SK-N-SH (cell line): ENCODE results near the gene CEP250. TPM values are rescaled to one million over a fixed set of nuclear protein-coding genes. Genes with fewer than 3 reads are reported as not detected.

Source experiments
- CTCF ChIA-PET: fragments of 300-600, 350-600 bp; formaldehyde crosslinking; extraction: SDS; loops from one replicate; lab custom pipeline; 2021; lab: Yijun Ruan, JAX
- POLR2A ChIA-PET: fragments of 350-600 bp; sonication (Branson Sonifier 250); formaldehyde crosslinking; extraction: SDS; loops from one replicate; lab custom pipeline; 2020; ENCODE audit warnings: antibody characterized with exemption, inconsistent platforms; lab: Yijun Ruan, JAX
- DNase-seq: peaks from one replicate; pipeline ENCODE4 v3.0.0; 2012
- H2AFZ ChIP-seq: fragments of 200-600 bp; sonication (generic); 2 replicates; pipeline ENCODE4 v1.8.1; 2016; ENCODE audit warnings: antibody characterized with exemption, mild to moderate bottlenecking, low read depth
- H3F3A ChIP-seq: fragments of 200-600 bp; sonication (generic); replicated peaks from 2 replicates; pipeline ENCODE3; 2016; ENCODE audit warnings: antibody characterized with exemption, mild to moderate bottlenecking; ENCODE audit not compliant: insufficient read depth
- H3K27ac ChIP-seq, 2 experiments: fragments of 200-500 bp in 1 of 2; fragments of 200-600 bp in 1 of 2; sonication (Bioruptor generic) in 1 of 2; sonication (generic), shearing (Covaris generic) in 1 of 2; 2 replicates each; pipeline versions ENCODE4 v1.5.1 to v1.6.1; 2014 to 2016; ENCODE audit warnings: low read depth in 2 of 2, inconsistent platforms in 1 of 2, low read length in 1 of 2, mild to moderate bottlenecking in 1 of 2, mixed read lengths in 1 of 2
- H3K27me3 ChIP-seq: fragments of 200-600 bp; sonication (generic), shearing (Covaris generic); 2 replicates; pipeline ENCODE4 v1.6.1; 2016; ENCODE audit warnings: mixed run types; ENCODE audit not compliant: insufficient read depth
- H3K36me3 ChIP-seq, 2 experiments: fragments of 200-500 bp in 1 of 2; fragments of 200-600 bp in 1 of 2; sonication (Bioruptor generic) in 1 of 2; sonication (generic) in 1 of 2; replicated peaks in 1 of 2; 2 replicates each; pipeline versions ENCODE3 to v1.5.1; 2014 to 2016; ENCODE audit warnings: low read length in 1 of 2, mild to moderate bottlenecking in 1 of 2; ENCODE audit not compliant: insufficient read depth in 2 of 2, control insufficient read depth in 1 of 2
- H3K4me1 ChIP-seq, 2 experiments: fragments of 200-500 bp in 1 of 2; fragments of 200-600 bp in 1 of 2; sonication (Bioruptor generic) in 1 of 2; sonication (generic), shearing (Covaris generic) in 1 of 2; 2 replicates each; pipeline versions ENCODE4 v1.5.1 to v1.6.1; 2014 to 2016; ENCODE audit warnings: low read depth in 1 of 2, low read length in 1 of 2, mixed run types in 1 of 2; ENCODE audit not compliant: insufficient read depth in 2 of 2, control insufficient read depth in 1 of 2
- H3K4me2 ChIP-seq: fragments of 200-600 bp; sonication (generic), shearing (Covaris generic); 2 replicates; pipeline ENCODE4 v1.6.1; 2017; ENCODE audit warnings: mixed run types
- H3K4me3 ChIP-seq, 2 experiments: fragments of 200-500 bp in 1 of 2; fragments of 200-600 bp in 1 of 2; sonication (Bioruptor generic) in 1 of 2; sonication (generic), shearing (Covaris generic) in 1 of 2; 2 replicates each; pipeline versions ENCODE4 v1.5.1 to v1.8.1; 2014 to 2016; ENCODE audit warnings: low read depth in 2 of 2, inconsistent platforms in 1 of 2, low read length in 1 of 2, mild to moderate bottlenecking in 1 of 2, mixed read lengths in 1 of 2, moderate library complexity in 1 of 2
- H3K79me2 ChIP-seq: fragments of 200-600 bp; sonication (generic); 2 replicates; pipeline ENCODE4 v1.8.1; 2017; ENCODE audit warnings: mild to moderate bottlenecking; ENCODE audit not compliant: insufficient read depth
- H3K9ac ChIP-seq: fragments of 200-600 bp; sonication (generic); 2 replicates; pipeline ENCODE4 v1.6.1; 2017; ENCODE audit warnings: mixed run types
- H3K9me2 ChIP-seq: fragments of 200-600 bp; sonication (generic); 2 replicates; pipeline ENCODE4 v1.6.1; 2017; ENCODE audit warnings: mixed run types
- H3K9me3 ChIP-seq: fragments of 200-600 bp; sonication (generic); 2 replicates; pipeline ENCODE4 v1.6.1; 2017; ENCODE audit warnings: mixed run types, mild to moderate bottlenecking, moderate library complexity
- H4K20me1 ChIP-seq: fragments of 200-600 bp; sonication (generic); 2 replicates; pipeline ENCODE4 v1.6.1; 2017; ENCODE audit warnings: mild to moderate bottlenecking, mixed run types; ENCODE audit not compliant: insufficient read depth
- CTCF ChIP-seq: fragments of 200-600 bp; sonication (generic); IDR thresholded peaks from 2 replicates; pipeline ENCODE4 v1.6.1; 2017; ENCODE audit warnings: antibody characterized with exemption, mild to moderate bottlenecking, moderate library complexity
- EP300 ChIP-seq, 2 experiments: IDR thresholded peaks; 2 replicates each; pipeline versions ENCODE4 v1.4.0 to v1.6.1; 2012; ENCODE audit warnings: borderline replicate concordance in 1 of 2, low read depth in 1 of 2, low read length in 1 of 2
- EZH2phosphoT487 ChIP-seq: fragments of 200-600 bp; sonication (generic); IDR thresholded peaks from 2 replicates; pipeline ENCODE4 v1.6.1; 2017; ENCODE audit warnings: low read depth, mixed run types, mild to moderate bottlenecking, antibody characterized with exemption, moderate library complexity, borderline replicate concordance
- FOXJ3 ChIP-seq: sonication (generic); formaldehyde crosslinking; IDR thresholded peaks from 2 replicates; pipeline ENCODE4 v1.5.1; 2020; ENCODE audit warnings: mild to moderate bottlenecking, missing genetic modification reagents
- MXI1 ChIP-seq: IDR thresholded peaks from 2 replicates; pipeline ENCODE4 v1.6.1; 2012; ENCODE audit warnings: mild to moderate bottlenecking, low read depth, low read length, improper control_type of control experiment
- NFIC ChIP-seq: IDR thresholded peaks from 2 replicates; pipeline ENCODE4 v1.4.0; 2012; ENCODE audit warnings: borderline replicate concordance
- REST ChIP-seq: IDR thresholded peaks from 2 replicates; pipeline ENCODE4 v1.6.1; 2012; ENCODE audit warnings: mild to moderate bottlenecking, low read depth, low read length, moderate library complexity
- RFX5 ChIP-seq: IDR thresholded peaks from 2 replicates; pipeline ENCODE4 v1.6.1; 2012; ENCODE audit warnings: mild to moderate bottlenecking, improper control_type of control experiment, low read length
- SIN3A ChIP-seq: IDR thresholded peaks from 2 replicates; pipeline ENCODE4 v1.6.1; 2012; ENCODE audit warnings: low read depth, mild to moderate bottlenecking, low read length, moderate library complexity, borderline replicate concordance
- SMC3 ChIP-seq: IDR thresholded peaks from 2 replicates; pipeline ENCODE4 v1.6.1; 2012; ENCODE audit warnings: low read depth, low read length, improper control_type of control experiment
- TAF1 ChIP-seq: IDR thresholded peaks from 2 replicates; pipeline ENCODE4 v1.6.1; 2012; ENCODE audit warnings: low read depth, mild to moderate bottlenecking, low read length, moderate library complexity, borderline replicate concordance
- TEAD4 ChIP-seq: IDR thresholded peaks from 2 replicates; pipeline ENCODE4 v1.4.0; 2012; ENCODE audit warnings: mild to moderate bottlenecking, borderline replicate concordance; ENCODE audit not compliant: insufficient read depth
- USF1 ChIP-seq: IDR thresholded peaks from 2 replicates; pipeline ENCODE4 v1.4.0; 2012; ENCODE audit warnings: low read depth, borderline replicate concordance
- ZBTB33 ChIP-seq: IDR thresholded peaks from 2 replicates; pipeline ENCODE4 v1.4.0; 2012; ENCODE audit warnings: low read depth, borderline replicate concordance
- WGBS: methylation state at CpG from one replicate; pipeline ENCODE4 v1.1.6; 2017; ENCODE audit warnings: low lambda C conversion rate; 5-methylcytosine and 5-hydroxymethylcytosine counted together
- polyA plus RNA-seq, 3 experiments: library from polyadenylated mRNA; depleted of rRNA; stranded (reverse); fragments of >200 nt; gene quantifications; 2 replicates each; pipeline ENCODE4 v1.2.3, GENCODE V29; 2012

The CEP250 gene
- polyA plus RNA-seq, 1 of the 3 experiments (the other 2 are of a cell fraction): 13.3 TPM

- H3K4me1 ChIP-seq: no peaks in the 10 kb centered on the region
- no peak overlapping the region for H3K4me2 ChIP-seq
- no peaks in the 10 kb centered on the region for H4K20me1 ChIP-seq
- H3K9me2 ChIP-seq: no peaks in the 10 kb centered on the region
- H3K79me2 ChIP-seq: no peaks in the 10 kb centered on the region
- WGBS: 97% methylated on average over 4 of the region's 5 CpGs
- no peaks in the 10 kb centered on the region for H3K9me3 ChIP-seq
- no peaks in the 10 kb centered on the region for H3K27me3 ChIP-seq
- H3K36me3 ChIP-seq: peaks cover 36 to 40% of the 10 kb centered on the region in 2 experiments
- POLR2A ChIA-PET: no interaction called here
- no peak overlapping the region for H3K9ac ChIP-seq
- no peak for TF ChIP-seq RFX5
- no peak for TF ChIP-seq MXI1
- TF ChIP-seq REST: no peak
- no peak for TF ChIP-seq TAF1
- TF ChIP-seq SIN3A: no peak
- TF ChIP-seq EP300 (IDR thresholded peaks at IDR 0.05; ENCODE audit: borderline replicate concordance in 1 of 2, low read depth in 1 of 2, low read length in 1 of 2): no peak
- no peak for TF ChIP-seq NFIC
- TF ChIP-seq EZH2phosphoT487: no peak
- TF ChIP-seq CTCF: no peak
- TF ChIP-seq SMC3: no peak
- no peak for TF ChIP-seq TEAD4
- TF ChIP-seq ZBTB33: no peak
- TF ChIP-seq FOXJ3 (CRISPR knock-in tag): no peak
- no peak for TF ChIP-seq USF1
- no peak overlapping the region for H3K27ac ChIP-seq
- DNase-seq: no peak
- CTCF ChIA-PET: interaction anchor here (1.2 to 1.8 kb wide), 4 partner anchors 11 to 26 kb away, joined by 3 to 4 read pairs (median 3); no protein-coding TSS in a partner anchor
- H3K4me3 ChIP-seq: no peak overlapping the region
- no peak overlapping the region for H2AFZ ChIP-seq
- no peaks in the 10 kb centered on the region for H3F3A ChIP-seq
These were observed 34.3 kb downstream of the CEP250 start for GRCh38 chr20:35489717-35490116.
